HCT116 (cell line): ENCODE data around the gene NARF.

Source experiments
- CEBPB ChIP-seq: IDR thresholded peaks from 2 replicates; pipeline ENCODE4 v1.6.1; 2012; ENCODE audit warnings: low read depth
- EGR1 ChIP-seq: IDR thresholded peaks from 2 replicates; pipeline ENCODE4 v1.6.1; 2012; ENCODE audit warnings: low read depth
- EZH2 ChIP-seq: fragments of 200-600 bp; sonication (generic); IDR thresholded peaks from 2 replicates; pipeline ENCODE4 v1.6.1; 2017; ENCODE audit warnings: antibody characterized with exemption, mixed run types
- EZH2phosphoT487 ChIP-seq: fragments of 200-600 bp; IDR thresholded peaks from 2 replicates; pipeline ENCODE4 v1.6.1; 2018; ENCODE audit warnings: antibody characterized with exemption, borderline replicate concordance
- MAX ChIP-seq: IDR thresholded peaks from 2 replicates; pipeline ENCODE4 v1.6.1; 2012
- POLR2A ChIP-seq: IDR thresholded peaks from 2 replicates; pipeline ENCODE4 v1.7.0; 2011; ENCODE audit warnings: borderline replicate concordance; ENCODE audit not compliant: insufficient read depth, insufficient read length; ENCODE audit errors: extremely low read depth
- POLR2AphosphoS5 ChIP-seq: IDR thresholded peaks from 2 replicates; pipeline ENCODE4 v1.6.1; 2011; ENCODE audit warnings: mild to moderate bottlenecking, low read depth, low read length, moderate library complexity
- SRF ChIP-seq: IDR thresholded peaks from 2 replicates; pipeline ENCODE4 v1.6.1; 2012; ENCODE audit warnings: low read depth
- YY1 ChIP-seq: IDR thresholded peaks from 2 replicates; pipeline ENCODE4 v1.6.1; 2011; ENCODE audit warnings: low read length, low read depth, moderate library complexity, mild to moderate bottlenecking; ENCODE audit not compliant: insufficient replicate concordance; ENCODE audit errors: extremely low read depth
- ZNF274 ChIP-seq: fragments of 200-500 bp; sonication (Bioruptor generic); IDR thresholded peaks from 2 replicates; pipeline ENCODE4 v1.6.1; 2014; ENCODE audit warnings: mild to moderate bottlenecking, low read depth, low read length, inconsistent platforms
- TF ChIP-seq, protein P1 (sequence below): IDR thresholded peaks from 2 replicates; pipeline ENCODE4 v1.6.1; 2012
- TF ChIP-seq, protein P2 (sequence below), 3 experiments: fragments of 200-600 bp in 1 of 3; sonication (generic) in 1 of 3; IDR thresholded peaks in 2 of 3; conservative IDR thresholded peaks in 1 of 3; 2 replicates each; pipeline ENCODE4 v1.5.1; 2012 to 2017; ENCODE audit warnings: low read depth in 2 of 3, low read length in 2 of 3, antibody characterized with exemption in 1 of 3, borderline replicate concordance in 1 of 3, control low read depth in 1 of 3, mild to moderate bottlenecking in 1 of 3, mixed read lengths in 1 of 3, mixed run types in 1 of 3, moderate library complexity in 1 of 3; ENCODE audit not compliant: insufficient read depth in 1 of 3
- TF ChIP-seq, protein P3 (sequence below): IDR thresholded peaks from 2 replicates; pipeline ENCODE4 v1.6.1; 2012; ENCODE audit warnings: low read depth

- TF ChIP-seq, protein P1, sequence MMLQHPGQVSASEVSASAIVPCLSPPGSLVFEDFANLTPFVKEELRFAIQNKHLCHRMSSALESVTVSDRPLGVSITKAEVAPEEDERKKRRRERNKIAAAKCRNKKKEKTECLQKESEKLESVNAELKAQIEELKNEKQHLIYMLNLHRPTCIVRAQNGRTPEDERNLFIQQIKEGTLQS, result no peak
- no peak for TF ChIP-seq ZNF274
- TF ChIP-seq, protein P2, sequence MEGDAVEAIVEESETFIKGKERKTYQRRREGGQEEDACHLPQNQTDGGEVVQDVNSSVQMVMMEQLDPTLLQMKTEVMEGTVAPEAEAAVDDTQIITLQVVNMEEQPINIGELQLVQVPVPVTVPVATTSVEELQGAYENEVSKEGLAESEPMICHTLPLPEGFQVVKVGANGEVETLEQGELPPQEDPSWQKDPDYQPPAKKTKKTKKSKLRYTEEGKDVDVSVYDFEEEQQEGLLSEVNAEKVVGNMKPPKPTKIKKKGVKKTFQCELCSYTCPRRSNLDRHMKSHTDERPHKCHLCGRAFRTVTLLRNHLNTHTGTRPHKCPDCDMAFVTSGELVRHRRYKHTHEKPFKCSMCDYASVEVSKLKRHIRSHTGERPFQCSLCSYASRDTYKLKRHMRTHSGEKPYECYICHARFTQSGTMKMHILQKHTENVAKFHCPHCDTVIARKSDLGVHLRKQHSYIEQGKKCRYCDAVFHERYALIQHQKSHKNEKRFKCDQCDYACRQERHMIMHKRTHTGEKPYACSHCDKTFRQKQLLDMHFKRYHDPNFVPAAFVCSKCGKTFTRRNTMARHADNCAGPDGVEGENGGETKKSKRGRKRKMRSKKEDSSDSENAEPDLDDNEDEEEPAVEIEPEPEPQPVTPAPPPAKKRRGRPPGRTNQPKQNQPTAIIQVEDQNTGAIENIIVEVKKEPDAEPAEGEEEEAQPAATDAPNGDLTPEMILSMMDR (IDR thresholded peaks at IDR 0.05 in 2 of 3, conservative IDR thresholded peaks at IDR 0.05 in 1 of 3; ENCODE audit: borderline replicate concordance in 1 of 3, insufficient read depth in 1 of 3, low read depth in 2 of 3, low read length in 2 of 3), result no peak
- TF ChIP-seq POLR2AphosphoS5, result no peak
- no peak for TF ChIP-seq CEBPB
- no peak for TF ChIP-seq EZH2phosphoT487
- no peak for TF ChIP-seq POLR2A
- TF ChIP-seq, protein P3, sequence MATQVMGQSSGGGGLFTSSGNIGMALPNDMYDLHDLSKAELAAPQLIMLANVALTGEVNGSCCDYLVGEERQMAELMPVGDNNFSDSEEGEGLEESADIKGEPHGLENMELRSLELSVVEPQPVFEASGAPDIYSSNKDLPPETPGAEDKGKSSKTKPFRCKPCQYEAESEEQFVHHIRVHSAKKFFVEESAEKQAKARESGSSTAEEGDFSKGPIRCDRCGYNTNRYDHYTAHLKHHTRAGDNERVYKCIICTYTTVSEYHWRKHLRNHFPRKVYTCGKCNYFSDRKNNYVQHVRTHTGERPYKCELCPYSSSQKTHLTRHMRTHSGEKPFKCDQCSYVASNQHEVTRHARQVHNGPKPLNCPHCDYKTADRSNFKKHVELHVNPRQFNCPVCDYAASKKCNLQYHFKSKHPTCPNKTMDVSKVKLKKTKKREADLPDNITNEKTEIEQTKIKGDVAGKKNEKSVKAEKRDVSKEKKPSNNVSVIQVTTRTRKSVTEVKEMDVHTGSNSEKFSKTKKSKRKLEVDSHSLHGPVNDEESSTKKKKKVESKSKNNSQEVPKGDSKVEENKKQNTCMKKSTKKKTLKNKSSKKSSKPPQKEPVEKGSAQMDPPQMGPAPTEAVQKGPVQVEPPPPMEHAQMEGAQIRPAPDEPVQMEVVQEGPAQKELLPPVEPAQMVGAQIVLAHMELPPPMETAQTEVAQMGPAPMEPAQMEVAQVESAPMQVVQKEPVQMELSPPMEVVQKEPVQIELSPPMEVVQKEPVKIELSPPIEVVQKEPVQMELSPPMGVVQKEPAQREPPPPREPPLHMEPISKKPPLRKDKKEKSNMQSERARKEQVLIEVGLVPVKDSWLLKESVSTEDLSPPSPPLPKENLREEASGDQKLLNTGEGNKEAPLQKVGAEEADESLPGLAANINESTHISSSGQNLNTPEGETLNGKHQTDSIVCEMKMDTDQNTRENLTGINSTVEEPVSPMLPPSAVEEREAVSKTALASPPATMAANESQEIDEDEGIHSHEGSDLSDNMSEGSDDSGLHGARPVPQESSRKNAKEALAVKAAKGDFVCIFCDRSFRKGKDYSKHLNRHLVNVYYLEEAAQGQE, result no peak
- TF ChIP-seq EGR1, result no peak
- TF ChIP-seq SRF, result no peak
- no peak for TF ChIP-seq YY1
- no peak for TF ChIP-seq EZH2
- TF ChIP-seq MAX, result no peak
These were observed 16.9 kb downstream of the NARF start for GRCh38 chr17:82475458-82475857.
